ENCODE data around the gene ARIH2. TPM values are rescaled to one million over a fixed set of nuclear protein-coding genes. Genes with fewer than 3 reads are reported as not detected.

ARIH2 gene
- total RNA-seq, 2 donors from 2014 or later, result 43.1 to 99.5 TPM

DNA sequence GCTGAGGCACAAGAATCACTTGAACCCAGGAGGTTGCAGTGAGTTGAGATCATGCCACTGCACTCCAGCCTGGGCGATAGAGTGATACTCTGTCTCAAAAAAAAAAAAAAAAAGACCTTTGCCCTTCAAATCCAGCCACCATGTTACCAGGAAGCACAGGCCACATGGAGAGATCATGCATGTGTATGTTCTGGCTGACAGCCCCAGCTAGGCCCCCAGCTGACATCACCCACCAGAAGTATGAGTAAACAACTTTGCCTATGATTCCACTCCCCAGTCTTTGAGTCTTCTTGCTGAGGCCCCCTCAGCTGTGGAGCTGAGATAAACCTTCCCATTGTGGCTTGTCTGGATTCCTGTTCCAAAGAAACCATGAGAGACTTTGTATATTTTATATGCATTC lies 3.3 kb upstream of the ARIH2 start:
- ATAC-seq, result no peak
- no peaks in the 10 kb centered on the region for H3K9me3 ChIP-seq
- H3K4me3 ChIP-seq, result no peak overlapping the region
- DNase-seq, result no peak
- H3K36me3 ChIP-seq (replicated peaks in 1 of 2; ENCODE audit: insufficient read depth in 1 of 2, low read depth in 2 of 2), result no peaks in the 10 kb centered on the region
- peaks cover 12% of the 10 kb centered on the region for H3K4me1 ChIP-seq
- WGBS, 2 donors, result 40 to 61% methylated on average over 1 of the region's 1 CpG
- intact Hi-C loops (cut with DNase I), result no loop called here
- H3K27me3 ChIP-seq, result no peaks in the 10 kb centered on the region
- H3K27ac ChIP-seq, result no peak overlapping the region
- TF ChIP-seq POLR2A (IDR thresholded peaks at IDR 0.05), result no peak
- TF ChIP-seq, protein P1, sequence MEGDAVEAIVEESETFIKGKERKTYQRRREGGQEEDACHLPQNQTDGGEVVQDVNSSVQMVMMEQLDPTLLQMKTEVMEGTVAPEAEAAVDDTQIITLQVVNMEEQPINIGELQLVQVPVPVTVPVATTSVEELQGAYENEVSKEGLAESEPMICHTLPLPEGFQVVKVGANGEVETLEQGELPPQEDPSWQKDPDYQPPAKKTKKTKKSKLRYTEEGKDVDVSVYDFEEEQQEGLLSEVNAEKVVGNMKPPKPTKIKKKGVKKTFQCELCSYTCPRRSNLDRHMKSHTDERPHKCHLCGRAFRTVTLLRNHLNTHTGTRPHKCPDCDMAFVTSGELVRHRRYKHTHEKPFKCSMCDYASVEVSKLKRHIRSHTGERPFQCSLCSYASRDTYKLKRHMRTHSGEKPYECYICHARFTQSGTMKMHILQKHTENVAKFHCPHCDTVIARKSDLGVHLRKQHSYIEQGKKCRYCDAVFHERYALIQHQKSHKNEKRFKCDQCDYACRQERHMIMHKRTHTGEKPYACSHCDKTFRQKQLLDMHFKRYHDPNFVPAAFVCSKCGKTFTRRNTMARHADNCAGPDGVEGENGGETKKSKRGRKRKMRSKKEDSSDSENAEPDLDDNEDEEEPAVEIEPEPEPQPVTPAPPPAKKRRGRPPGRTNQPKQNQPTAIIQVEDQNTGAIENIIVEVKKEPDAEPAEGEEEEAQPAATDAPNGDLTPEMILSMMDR (IDR thresholded peaks at IDR 0.05), result no peak

- intact Hi-C loops (cut with DNase I), result no loop called here
- H3K4me1 ChIP-seq, result peaks cover 20% of the 10 kb centered on the region
- peak overlapping the region; percentile 80 to 99 (median 96) for H3K27ac ChIP-seq
- peak; percentile 40 for ATAC-seq
- no peaks in the 10 kb centered on the region for H3K27me3 ChIP-seq
- TF ChIP-seq, protein P1 (IDR thresholded peaks at IDR 0.05), result peak in 1 of 7 experiments; percentile 8
- TF ChIP-seq POLR2A (IDR thresholded peaks at IDR 0.05), result peak in 1 of 3 donors; percentile 11
- WGBS, 2 donors, result 0% methylated on average over 29 to 53 of the region's 54 CpGs
- H3K9me3 ChIP-seq, result no peaks in the 10 kb centered on the region
- DNase-seq, result peak; percentile 24 to 48 (median 34)
- H3K4me3 ChIP-seq, result peak overlapping the region; percentile 51 to 92
- H3K36me3 ChIP-seq (replicated peaks in 1 of 2; ENCODE audit: insufficient read depth in 1 of 2, low read depth in 2 of 2), result peaks cover 0 to 3% of the 10 kb centered on the region in 2 donors
Measured at GRCh38 chr3:48919215-48920138, 835 bp downstream of the ARIH2 start.

GRCh38 chr3:48926425-48927392 lies 8.1 kb downstream of the ARIH2 start:
- TF ChIP-seq, protein P1 (IDR thresholded peaks at IDR 0.05), result no peak
- no peak for TF ChIP-seq POLR2A (IDR thresholded peaks at IDR 0.05)
- intact Hi-C loops (cut with DNase I), result no loop called here
- Histone ChIP-seq H3K27me3 (no peaks in the 10 kb centered on the region), H3K9me3 (no peaks in the 10 kb centered on the region), H3K36me3 (replicated peaks in 1 of 2; ENCODE audit: insufficient read depth in 1 of 2, low read depth in 2 of 2) (peaks cover 0 to 5% of the 10 kb centered on the region in 2 donors), H3K4me3 (no peak overlapping the region), H3K27ac (no peak overlapping the region), H3K4me1 (peaks cover 29% of the 10 kb centered on the region)
- no peak for ATAC-seq
- WGBS, 2 donors, result 82 to 86% methylated on average over 11 of the region's 11 CpGs
- DNase-seq, result no peak

DNA sequence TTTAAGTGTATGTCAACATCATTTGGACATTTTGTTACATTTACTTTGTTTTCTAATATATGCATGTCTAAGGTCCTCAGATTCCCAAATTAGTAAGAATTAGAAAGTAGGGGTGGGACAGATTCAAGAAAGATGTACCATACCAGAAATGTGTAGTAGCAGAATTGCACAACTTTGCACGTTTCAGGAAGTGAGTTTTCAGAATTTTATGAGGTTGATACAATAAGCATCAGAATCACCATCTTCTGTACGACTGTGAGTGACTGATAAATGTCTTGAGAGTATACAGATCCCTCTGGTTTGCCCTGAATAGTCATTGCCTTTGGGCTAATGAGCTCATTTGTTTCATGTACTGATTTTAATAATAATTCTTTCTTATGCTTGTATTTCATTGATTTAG lies 9.3 kb downstream of the ARIH2 start:
- Histone ChIP-seq H3K27me3 (no peaks in the 10 kb centered on the region), H3K9me3 (no peaks in the 10 kb centered on the region), H3K4me3 (no peak overlapping the region), H3K36me3 (replicated peaks in 1 of 2; ENCODE audit: insufficient read depth in 1 of 2, low read depth in 2 of 2) (peaks cover 0 to 5% of the 10 kb centered on the region in 2 donors), H3K27ac (no peak overlapping the region), H3K4me1 (peaks cover 26% of the 10 kb centered on the region)
- DNase-seq (no peak), ATAC-seq (no peak)
- TF ChIP-seq, protein P1 (IDR thresholded peaks at IDR 0.05), result no peak
- 45 to 61% methylated on average over 2 of the region's 2 CpGs for WGBS, 2 donors
- intact Hi-C loops (cut with DNase I), result no loop called here
